ENCODE measurements around the gene PCDHGA4.
"Not testable (repeated sequence)": the region's sequence is repeated elsewhere in the genome, so short reads cannot be mapped to it uniquely, and the experiment has no call there.

The PCDHGA4 gene

GRCh38 chr5:141389153-141390042, 34.6 kb downstream of the PCDHGA4 start:
- peak overlapping the region in 1 of 2 donors; percentile 73 for H3K4me3 ChIP-seq (ENCODE audit: low read depth in 1 of 2, low read length in 2 of 2)
- H3K27ac ChIP-seq (ENCODE audit: low read length): no peak overlapping the region
- no peaks in the 10 kb centered on the region for H3K4me1 ChIP-seq (ENCODE audit: control insufficient read depth in 1 of 2, insufficient read depth in 2 of 2, low read length in 2 of 2)
- peaks cover 75 to 95% of the 10 kb centered on the region in 2 donors for H3K9me3 ChIP-seq (ENCODE audit: control insufficient read depth in 1 of 2, low read length in 2 of 2)
- peaks cover 0 to 7% of the 10 kb centered on the region in 2 donors for H3K36me3 ChIP-seq (ENCODE audit: control insufficient read depth in 1 of 2, insufficient read depth in 2 of 2, low read length in 2 of 2)
- H3K27me3 ChIP-seq (ENCODE audit: low read depth, low read length): no peaks in the 10 kb centered on the region

GRCh38 chr5:141392429-141393198, 37.8 kb downstream of the PCDHGA4 start, which contains the start of gene PCDHGA8:
Gene PCDHGA8 (plus strand): TSS chr5:141392633. CDS start chr5:141392814, 181 bp downstream.
- Histone ChIP-seq H3K9me3 (ENCODE audit: control insufficient read depth in 1 of 2, low read length in 2 of 2) (peaks cover 59 to 82% of the 10 kb centered on the region in 2 donors), H3K27me3 (ENCODE audit: low read depth, low read length) (no peaks in the 10 kb centered on the region), H3K4me1 (ENCODE audit: control insufficient read depth in 1 of 2, insufficient read depth in 2 of 2, low read length in 2 of 2) (no peaks in the 10 kb centered on the region), H3K27ac (ENCODE audit: low read length) (no peak within 1 kb of the TSS), H3K36me3 (ENCODE audit: control insufficient read depth in 1 of 2, insufficient read depth in 2 of 2, low read length in 2 of 2) (peaks cover 0 to 4% of the 10 kb centered on the region in 2 donors), H3K4me3 (ENCODE audit: low read depth in 1 of 2, low read length in 2 of 2) (peak within 1 kb of the TSS in 1 of 2 donors; percentile 73)

GRCh38 chr5:141393267-141393666, 38.4 kb downstream of the PCDHGA4 start:
- Histone ChIP-seq H3K4me1 (ENCODE audit: control insufficient read depth in 1 of 2, insufficient read depth in 2 of 2, low read length in 2 of 2) (no peaks in the 10 kb centered on the region), H3K4me3 (ENCODE audit: low read depth in 1 of 2, low read length in 2 of 2) (peak overlapping the region in 1 of 2 donors; percentile 73), H3K9me3 (ENCODE audit: control insufficient read depth in 1 of 2, low read length in 2 of 2) (peaks cover 57 to 82% of the 10 kb centered on the region in 2 donors), H3K36me3 (ENCODE audit: control insufficient read depth in 1 of 2, insufficient read depth in 2 of 2, low read length in 2 of 2) (peaks cover 0 to 4% of the 10 kb centered on the region in 2 donors), H3K27me3 (ENCODE audit: low read depth, low read length) (no peaks in the 10 kb centered on the region), H3K27ac (ENCODE audit: low read length) (no peak overlapping the region)

- H3K4me1 ChIP-seq (ENCODE audit: control insufficient read depth in 1 of 2, insufficient read depth in 2 of 2, low read length in 2 of 2); H3K27ac ChIP-seq (ENCODE audit: low read length); H3K36me3 ChIP-seq (ENCODE audit: control insufficient read depth in 1 of 2, insufficient read depth in 2 of 2, low read length in 2 of 2); H3K27me3 ChIP-seq (ENCODE audit: low read depth, low read length): not testable (repeated sequence)
- Histone ChIP-seq H3K9me3 (ENCODE audit: control insufficient read depth in 1 of 2, low read length in 2 of 2) (peaks cover 60 to 82% of the 10 kb centered on the region in 2 donors), H3K4me3 (ENCODE audit: low read depth in 1 of 2, low read length in 2 of 2) (peak overlapping the region in 1 of 2 donors; percentile 73)
These were observed 39.8 kb downstream of the PCDHGA4 start for GRCh38 chr5:141394401-141395187.

- not testable (repeated sequence) for H3K4me1 ChIP-seq (ENCODE audit: control insufficient read depth in 1 of 2, insufficient read depth in 2 of 2, low read length in 2 of 2); H3K36me3 ChIP-seq (ENCODE audit: control insufficient read depth in 1 of 2, insufficient read depth in 2 of 2, low read length in 2 of 2); H3K27me3 ChIP-seq (ENCODE audit: low read depth, low read length); H3K27ac ChIP-seq (ENCODE audit: low read length)
- peak within 1 kb of the TSS; percentile 33 to 54 for H3K4me3 ChIP-seq (ENCODE audit: low read depth in 1 of 2, low read length in 2 of 2)
- H3K9me3 ChIP-seq (ENCODE audit: control insufficient read depth in 1 of 2, low read length in 2 of 2): peaks cover 47 to 77% of the 10 kb centered on the region in 2 donors
These were observed 43.1 kb downstream of the PCDHGA4 start, which contains the start of gene PCDHGB5 for GRCh38 chr5:141397756-141398551. Gene PCDHGB5 (plus strand): TSS chr5:141397947. CDS start chr5:141398128, 181 bp downstream.

GRCh38 chr5:141398608-141399007, 43.8 kb downstream of the PCDHGA4 start:
- Histone ChIP-seq H3K4me3 (ENCODE audit: low read depth in 1 of 2, low read length in 2 of 2) (peak overlapping the region; percentile 33 to 54), H3K9me3 (ENCODE audit: control insufficient read depth in 1 of 2, low read length in 2 of 2) (peaks cover 46 to 77% of the 10 kb centered on the region in 2 donors), H3K27ac (ENCODE audit: low read length) (no peak overlapping the region), H3K4me1 (ENCODE audit: control insufficient read depth in 1 of 2, insufficient read depth in 2 of 2, low read length in 2 of 2) (peaks cover 0 to 4% of the 10 kb centered on the region in 2 donors), H3K36me3 (ENCODE audit: control insufficient read depth in 1 of 2, insufficient read depth in 2 of 2, low read length in 2 of 2) (peaks cover 0 to 4% of the 10 kb centered on the region in 2 donors), H3K27me3 (ENCODE audit: low read depth, low read length) (no peaks in the 10 kb centered on the region)

GRCh38 chr5:141399555-141400258, 44.9 kb downstream of the PCDHGA4 start:
- Histone ChIP-seq H3K27ac (ENCODE audit: low read length) (no peak overlapping the region), H3K36me3 (ENCODE audit: control insufficient read depth in 1 of 2, insufficient read depth in 2 of 2, low read length in 2 of 2) (peaks cover 0 to 8% of the 10 kb centered on the region in 2 donors), H3K27me3 (ENCODE audit: low read depth, low read length) (no peaks in the 10 kb centered on the region), H3K4me1 (ENCODE audit: control insufficient read depth in 1 of 2, insufficient read depth in 2 of 2, low read length in 2 of 2) (peaks cover 0 to 4% of the 10 kb centered on the region in 2 donors), H3K4me3 (ENCODE audit: low read depth in 1 of 2, low read length in 2 of 2) (peak overlapping the region in 1 of 2 donors; percentile 54), H3K9me3 (ENCODE audit: control insufficient read depth in 1 of 2, low read length in 2 of 2) (peaks cover 51 to 77% of the 10 kb centered on the region in 2 donors)

- peak within 1 kb of the TSS; percentile 45 to 68 for H3K4me3 ChIP-seq (ENCODE audit: low read depth in 1 of 2, low read length in 2 of 2)
- H3K36me3 ChIP-seq (ENCODE audit: control insufficient read depth in 1 of 2, insufficient read depth in 2 of 2, low read length in 2 of 2): peaks cover 0 to 10% of the 10 kb centered on the region in 2 donors
- H3K27ac ChIP-seq (ENCODE audit: low read length): no peak within 1 kb of the TSS
- H3K9me3 ChIP-seq (ENCODE audit: control insufficient read depth in 1 of 2, low read length in 2 of 2): peaks cover 55 to 76% of the 10 kb centered on the region in 2 donors
- H3K4me1 ChIP-seq (ENCODE audit: control insufficient read depth in 1 of 2, insufficient read depth in 2 of 2, low read length in 2 of 2): peaks cover 0 to 4% of the 10 kb centered on the region in 2 donors
- H3K27me3 ChIP-seq (ENCODE audit: low read depth, low read length): no peaks in the 10 kb centered on the region
These were observed 47.9 kb downstream of the PCDHGA4 start, which contains the start of gene PCDHGA9 for GRCh38 chr5:141402553-141403243. Gene PCDHGA9 (plus strand): TSS chr5:141402778. CDS start chr5:141402953, 175 bp downstream.

GRCh38 chr5:141403387-141403786, 48.6 kb downstream of the PCDHGA4 start:
- H3K4me1 ChIP-seq (ENCODE audit: control insufficient read depth in 1 of 2, insufficient read depth in 2 of 2, low read length in 2 of 2): peaks cover 0 to 4% of the 10 kb centered on the region in 2 donors
- no peaks in the 10 kb centered on the region for H3K27me3 ChIP-seq (ENCODE audit: low read depth, low read length)
- H3K9me3 ChIP-seq (ENCODE audit: control insufficient read depth in 1 of 2, low read length in 2 of 2): peaks cover 55 to 79% of the 10 kb centered on the region in 2 donors

More at GRCh38 chr5:141403387-141403786, 48.6 kb downstream of the PCDHGA4 start:
- Histone ChIP-seq H3K27ac (ENCODE audit: low read length) (no peak overlapping the region), H3K4me3 (ENCODE audit: low read depth in 1 of 2, low read length in 2 of 2) (peak overlapping the region; percentile 5 to 68), H3K36me3 (ENCODE audit: control insufficient read depth in 1 of 2, insufficient read depth in 2 of 2, low read length in 2 of 2) (peaks cover 0 to 10% of the 10 kb centered on the region in 2 donors)

Measured in muscle layer of duodenum (tissue), 2 donors.